ENCODE results near the gene C2orf92. TPM values are rescaled to one million over a fixed set of nuclear protein-coding genes. Genes with fewer than 3 reads are reported as not detected.

The C2orf92 gene
- total and polyA plus RNA-seq, 2 donors (not counting 3 experiments of a cell fraction or from before 2014, with no cell fraction given): 1.8 to 7.9 TPM

DNA sequence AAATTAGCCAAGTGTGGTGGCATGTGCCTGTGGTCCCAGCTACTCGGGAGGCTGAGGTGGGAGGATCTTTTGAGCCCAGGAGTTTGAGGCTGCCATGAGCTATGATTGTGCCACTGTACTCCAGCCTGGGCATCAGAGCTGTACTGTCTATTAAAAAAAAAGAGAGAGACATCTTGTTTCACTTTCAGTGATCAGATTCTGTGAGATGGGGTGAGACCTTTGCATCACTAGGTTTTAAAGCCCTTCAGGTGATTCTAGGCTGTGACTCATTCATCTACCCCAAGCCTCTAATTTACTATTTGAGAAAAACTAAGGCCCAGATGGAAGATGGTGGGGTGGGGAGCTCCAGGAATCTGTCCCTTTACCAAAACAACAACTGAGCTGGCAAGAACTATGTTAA is 7.1 kb downstream of the C2orf92 start:
- FAIRE-seq (no peak), DNase-seq (ENCODE audit: low read depth, low spot score) (no peak)
- H3K27me3 ChIP-seq (ENCODE audit: control insufficient read depth in 2 of 2, insufficient read depth in 2 of 2, low read length in 2 of 2): no peaks in the 10 kb centered on the region
- H4K20me1 ChIP-seq (replicated peaks; ENCODE audit: control insufficient read depth, extremely low read depth, insufficient read depth, low read length): no peaks in the 10 kb centered on the region
- H3K9ac ChIP-seq (replicated peaks; ENCODE audit: extremely low read depth, insufficient read depth, low read length): no peak overlapping the region
- no peaks in the 10 kb centered on the region for H3K79me2 ChIP-seq (ENCODE audit: control insufficient read depth, insufficient read depth, low read length)
- no TSS peak for BruUV-seq (replicated peaks)
- ChIA-PET POLR2A (interaction anchor here (1.3 kb wide), 1 partner anchor 12 kb away, joined by 4 read pairs; the partner anchor contains the start of gene ACTR1B), CTCF (interaction anchor here (1.1 to 3.6 kb wide), 7 partner anchors 10 to 86 kb away, joined by 3 to 17 read pairs (median 5); partner anchors contain the start of gene ACTR1B)
- H3K4me2 ChIP-seq (ENCODE audit: insufficient read depth, low read length): no peak overlapping the region
- no peak overlapping the region for H3K4me3 ChIP-seq (replicated peaks in 1 of 3; ENCODE audit: insufficient read depth in 1 of 3, low read depth in 1 of 3, low read length in 3 of 3)
- H3K4me1 ChIP-seq (ENCODE audit: control insufficient read depth, extremely low read depth, insufficient read depth, low read length): peaks cover 17% of the 10 kb centered on the region
- H3K27ac ChIP-seq (ENCODE audit: insufficient read depth, low read depth, low read length): no peak overlapping the region
- dilution Hi-C loops (cut with MboI; ENCODE audit: extremely low pct_ligation_motif_present, low sequenced_read_pairs): no loop called here
- intact Hi-C loops (cut with micrococcal nuclease): no loop called here
- peak overlapping the region; percentile 48 for H2AFZ ChIP-seq (ENCODE audit: low read depth, low read length)
- TF ChIP-seq JUN (IDR thresholded peaks at IDR 0.05; ENCODE audit: borderline replicate concordance, insufficient read depth, insufficient read length, low read depth) (no peak), POLR2A (IDR thresholded peaks at IDR 0.05; ENCODE audit: low read depth, low read length) (no peak), EZH2 (IDR thresholded peaks at IDR 0.05; ENCODE audit: borderline replicate concordance, low read depth, low read length, severe bottlenecking) (no peak), POLR2AphosphoS5 (IDR thresholded peaks at IDR 0.05; ENCODE audit: insufficient read depth, low read depth, low read length) (no peak), GATA2 (IDR thresholded peaks at IDR 0.05; ENCODE audit: insufficient read depth, insufficient read length, low read depth, low read length) (no peak), FOS (IDR thresholded peaks at IDR 0.05; ENCODE audit: borderline replicate concordance, insufficient read depth, low read length) (no peak)
- TF ChIP-seq, protein P1, sequence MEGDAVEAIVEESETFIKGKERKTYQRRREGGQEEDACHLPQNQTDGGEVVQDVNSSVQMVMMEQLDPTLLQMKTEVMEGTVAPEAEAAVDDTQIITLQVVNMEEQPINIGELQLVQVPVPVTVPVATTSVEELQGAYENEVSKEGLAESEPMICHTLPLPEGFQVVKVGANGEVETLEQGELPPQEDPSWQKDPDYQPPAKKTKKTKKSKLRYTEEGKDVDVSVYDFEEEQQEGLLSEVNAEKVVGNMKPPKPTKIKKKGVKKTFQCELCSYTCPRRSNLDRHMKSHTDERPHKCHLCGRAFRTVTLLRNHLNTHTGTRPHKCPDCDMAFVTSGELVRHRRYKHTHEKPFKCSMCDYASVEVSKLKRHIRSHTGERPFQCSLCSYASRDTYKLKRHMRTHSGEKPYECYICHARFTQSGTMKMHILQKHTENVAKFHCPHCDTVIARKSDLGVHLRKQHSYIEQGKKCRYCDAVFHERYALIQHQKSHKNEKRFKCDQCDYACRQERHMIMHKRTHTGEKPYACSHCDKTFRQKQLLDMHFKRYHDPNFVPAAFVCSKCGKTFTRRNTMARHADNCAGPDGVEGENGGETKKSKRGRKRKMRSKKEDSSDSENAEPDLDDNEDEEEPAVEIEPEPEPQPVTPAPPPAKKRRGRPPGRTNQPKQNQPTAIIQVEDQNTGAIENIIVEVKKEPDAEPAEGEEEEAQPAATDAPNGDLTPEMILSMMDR (IDR thresholded peaks at IDR 0.05; ENCODE audit: extremely low read depth in 1 of 2, insufficient read depth in 1 of 2, low read depth in 1 of 2, low read length in 2 of 2): no peak
- H3K9me1 ChIP-seq (replicated peaks; ENCODE audit: control insufficient read depth, extremely low read depth, insufficient read depth, low read length): no peaks in the 10 kb centered on the region
- no peaks in the 10 kb centered on the region for H3K36me3 ChIP-seq (ENCODE audit: control insufficient read depth in 2 of 2, extremely low read depth in 1 of 2, insufficient read depth in 2 of 2, low read length in 2 of 2)
- H3K9me3 ChIP-seq (replicated peaks; ENCODE audit: control insufficient read depth, insufficient read depth, low read length): no peaks in the 10 kb centered on the region

Measured in endothelial cell of umbilical vein (primary cell).